ENCODE measurements around the gene NAGPA.
"Not testable (repeated sequence)": the region's sequence is repeated elsewhere in the genome, so short reads cannot be mapped to it uniquely, and the experiment has no call there.

NAGPA gene

DNA sequence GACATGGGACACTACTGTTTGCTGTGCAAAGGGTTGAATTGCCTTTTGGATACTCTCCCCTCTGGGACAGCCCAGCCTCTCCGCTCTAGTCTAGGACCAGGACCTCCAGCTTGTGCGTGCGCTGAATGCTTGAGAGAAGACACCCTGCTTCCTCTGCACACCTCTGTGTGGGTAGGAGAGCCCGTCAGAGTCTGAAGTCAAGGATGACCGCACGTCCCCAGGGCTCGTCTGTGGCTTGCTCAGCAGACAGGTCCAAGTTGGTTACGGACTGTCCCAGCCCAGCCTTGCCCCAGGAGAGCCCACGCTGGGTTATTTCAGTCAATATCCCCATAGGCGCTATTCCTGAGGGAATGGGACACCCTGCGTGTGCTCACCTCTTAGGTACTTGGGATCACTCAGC, 28.3 kb upstream of the NAGPA start:
- no peak for DNase-seq (ENCODE audit: low read depth, low spot score)

DNA sequence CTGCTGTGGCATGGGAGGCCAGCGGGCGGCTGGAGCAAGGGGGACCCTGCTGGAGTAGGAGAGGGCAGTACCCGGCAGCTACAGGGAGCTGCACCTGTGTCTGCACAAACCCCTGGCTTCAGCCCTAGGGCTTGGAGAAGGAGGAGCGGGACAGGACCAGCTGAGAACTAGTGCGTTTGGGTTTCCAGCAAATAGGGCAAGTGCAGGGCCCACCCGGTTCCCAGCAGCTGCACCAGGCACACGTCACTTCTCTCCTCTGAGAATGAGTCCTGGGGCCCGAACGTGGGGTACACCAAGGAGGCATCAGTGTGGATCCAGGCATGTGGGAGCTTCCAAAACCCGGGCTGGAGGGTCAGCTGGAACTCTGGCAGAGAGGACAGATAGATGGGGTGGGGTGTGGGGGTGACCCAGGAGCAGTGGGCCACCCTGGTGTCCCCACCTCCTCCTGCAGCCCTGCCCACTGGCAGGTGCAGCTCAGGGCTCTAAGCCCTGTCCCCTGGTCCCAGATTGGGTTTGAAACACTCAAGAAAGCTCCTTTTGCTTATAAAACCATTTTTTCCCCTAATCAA, 26.4 kb upstream of the NAGPA start:
- DNase-seq (ENCODE audit: low read depth, low spot score) = no peak

DNA sequence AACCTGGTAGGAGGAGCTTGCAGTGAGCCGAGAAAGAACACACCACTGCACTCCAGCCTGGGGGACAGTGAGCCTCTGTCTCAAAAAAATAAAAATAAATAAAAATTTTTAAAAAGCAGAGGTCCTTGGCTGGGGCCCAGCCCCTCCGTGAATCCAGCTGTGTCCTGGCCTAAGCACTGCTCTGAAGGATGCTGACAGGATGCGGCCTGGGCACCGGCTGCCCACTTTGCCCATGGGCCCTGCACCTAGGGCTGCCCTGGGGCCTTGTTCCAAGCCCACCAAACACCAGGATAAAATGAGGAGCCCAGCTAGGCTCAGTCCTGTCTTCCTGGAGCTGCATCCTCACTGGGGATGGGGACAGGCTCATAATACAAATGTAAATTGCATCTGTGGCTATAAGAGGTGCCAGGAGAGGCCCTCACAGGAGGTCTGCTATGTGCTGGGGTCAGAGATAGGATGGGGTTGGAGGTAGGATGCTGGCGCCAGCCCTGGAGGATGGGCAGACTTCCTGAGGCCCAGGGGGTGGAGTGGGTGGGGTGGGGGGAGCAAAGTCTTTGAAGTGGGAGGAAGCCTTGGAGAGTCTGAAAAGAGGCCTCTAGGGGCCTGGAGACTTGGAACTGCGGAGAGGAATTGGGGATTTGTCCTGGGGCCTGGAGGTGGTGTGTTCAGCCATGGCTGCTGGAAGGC, 25.8 kb upstream of the NAGPA start:
- DNase-seq (ENCODE audit: low read depth, low spot score) = no peak

DNA sequence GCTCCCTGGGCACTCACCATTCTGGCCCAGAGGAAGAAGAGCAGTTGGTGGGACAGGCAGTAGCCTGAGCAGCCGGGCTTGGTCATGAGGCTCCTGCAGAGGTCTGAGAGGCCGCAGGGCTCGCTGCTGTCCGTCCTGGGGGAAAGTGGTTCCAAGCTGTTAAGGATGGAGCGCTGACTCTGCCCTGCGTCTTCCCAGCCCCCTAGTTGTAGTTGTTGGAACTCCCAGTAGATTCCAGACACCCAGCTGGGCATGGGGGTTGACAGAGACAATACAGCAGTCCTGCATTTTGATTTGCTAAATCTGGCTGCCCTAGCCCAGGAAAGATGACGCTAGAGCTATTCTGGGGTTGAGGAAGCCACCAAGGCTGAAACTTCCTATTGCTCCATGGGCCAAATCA, 24.7 kb upstream of the NAGPA start:
- DNase-seq (ENCODE audit: low read depth, low spot score) = no peak

DNA sequence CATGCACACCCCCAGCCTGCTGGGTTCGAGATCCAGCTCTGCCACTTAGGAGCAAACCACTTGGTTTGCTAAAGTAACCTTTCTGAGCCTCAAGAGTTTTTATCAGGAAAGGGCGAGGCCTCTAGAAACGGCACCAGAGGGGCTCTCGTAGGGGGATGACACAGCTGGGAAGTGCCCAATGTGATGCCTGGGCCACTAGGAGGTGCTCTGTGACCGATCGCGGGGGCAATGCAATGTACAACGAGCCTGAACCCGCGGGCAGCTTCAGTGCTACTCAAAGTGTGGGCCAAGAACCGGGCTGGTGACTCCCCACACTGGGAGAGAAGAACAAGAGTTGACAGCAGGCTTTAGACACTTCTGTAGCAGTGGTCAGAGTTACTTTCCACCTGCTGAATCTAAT, 22.6 kb upstream of the NAGPA start:
- no peak for DNase-seq (ENCODE audit: low read depth, low spot score)

DNA sequence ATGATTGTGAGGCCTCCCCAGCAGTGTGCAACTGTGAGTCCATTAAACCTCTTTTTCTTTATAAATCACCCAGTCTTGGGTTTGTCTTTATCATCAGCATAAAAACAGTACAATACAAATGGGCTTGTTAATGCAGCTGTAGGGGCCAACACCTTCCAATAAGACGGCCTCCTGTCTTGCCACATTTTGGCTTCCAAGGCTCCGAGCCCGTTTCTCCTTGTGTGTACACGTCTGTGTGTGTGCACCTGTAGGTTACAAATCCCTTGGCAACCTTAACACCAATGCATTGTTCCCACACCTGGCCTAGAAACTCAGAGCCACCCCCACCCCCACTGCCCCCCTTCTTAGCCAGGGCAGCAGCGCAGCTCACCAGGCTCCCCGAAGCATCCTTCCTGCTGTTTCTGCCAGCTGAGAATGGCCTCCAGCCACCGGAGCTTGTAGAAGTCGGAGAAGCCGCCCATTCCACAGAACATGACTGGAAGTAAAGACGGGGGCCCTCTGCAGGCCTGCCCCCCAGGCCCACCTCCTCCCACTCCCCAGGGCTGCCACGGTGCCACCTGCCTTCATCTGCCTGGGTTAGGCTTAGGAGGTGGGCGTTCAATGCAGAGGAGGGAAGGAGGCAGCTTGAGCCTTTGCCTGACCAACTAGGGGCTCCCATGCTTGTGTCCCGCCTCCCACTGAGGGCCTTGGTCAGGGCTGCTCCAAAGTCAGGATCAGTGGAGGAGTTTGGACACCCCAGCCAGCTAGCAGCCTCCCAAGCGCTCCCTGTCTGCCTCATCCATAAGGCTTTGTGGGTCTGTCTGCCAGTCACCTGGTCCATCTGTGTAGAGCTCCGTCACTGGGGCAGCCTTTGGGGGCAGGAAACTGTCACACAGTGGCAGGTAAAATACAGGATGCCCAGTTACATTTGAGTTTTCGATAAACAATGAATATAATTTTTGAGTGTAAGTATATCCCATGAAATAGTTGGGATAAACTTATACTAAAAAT, 21.4 kb upstream of the NAGPA start:
- no peak for DNase-seq (ENCODE audit: low read depth, low spot score)

DNA sequence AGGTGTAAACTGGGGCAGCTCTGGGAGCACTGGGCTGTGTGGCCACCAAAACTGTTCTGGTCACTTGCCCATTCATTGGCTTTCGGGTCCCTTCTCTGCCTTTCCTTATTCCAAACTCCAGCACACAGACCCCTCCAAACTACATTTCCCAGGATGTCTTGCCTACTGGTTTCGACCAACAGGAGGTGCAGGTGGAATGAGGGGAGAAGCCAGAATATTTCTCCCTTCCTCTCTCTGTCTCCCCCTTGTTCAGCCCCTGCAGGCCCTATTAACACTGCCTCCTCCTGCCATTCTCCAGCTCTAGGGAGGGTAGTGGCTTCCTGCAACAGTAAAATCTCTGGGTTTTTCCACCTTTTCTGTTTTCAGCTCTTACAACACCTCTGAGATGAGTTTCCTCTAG, 13.2 kb upstream of the NAGPA start:
- DNase-seq (ENCODE audit: low read depth, low spot score) = no peak

DNA sequence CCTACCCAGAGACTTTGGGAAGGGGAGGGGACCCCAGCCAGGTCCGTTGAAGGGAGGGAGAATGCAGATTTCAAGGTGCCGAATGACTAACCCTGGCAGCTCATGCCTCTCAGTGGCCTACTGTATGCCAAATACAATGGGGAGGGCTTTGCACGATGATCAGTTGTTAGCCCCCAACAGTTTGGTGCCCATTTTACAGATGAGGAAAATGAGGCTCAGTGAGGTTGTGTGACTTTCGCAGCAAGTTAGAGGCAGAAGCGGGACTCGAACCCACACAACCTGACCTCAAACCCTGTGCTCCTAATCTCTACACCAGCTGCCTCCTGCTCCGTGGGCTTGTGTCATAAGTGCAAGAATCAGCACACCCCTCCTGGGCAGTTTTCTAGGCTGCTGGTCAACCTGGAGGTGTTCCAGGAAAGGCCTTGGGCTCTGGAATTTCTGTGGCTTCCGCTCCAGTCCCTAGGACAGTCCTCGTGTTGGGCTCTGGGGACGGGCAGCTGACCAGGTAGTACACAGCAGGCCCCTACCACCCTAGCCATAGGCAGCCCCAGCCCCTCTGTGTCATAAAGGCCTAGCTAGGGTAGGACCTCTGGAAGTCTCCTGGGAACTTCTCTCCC, 11.9 kb upstream of the NAGPA start:
- DNase-seq (ENCODE audit: low read depth, low spot score) = no peak

DNA sequence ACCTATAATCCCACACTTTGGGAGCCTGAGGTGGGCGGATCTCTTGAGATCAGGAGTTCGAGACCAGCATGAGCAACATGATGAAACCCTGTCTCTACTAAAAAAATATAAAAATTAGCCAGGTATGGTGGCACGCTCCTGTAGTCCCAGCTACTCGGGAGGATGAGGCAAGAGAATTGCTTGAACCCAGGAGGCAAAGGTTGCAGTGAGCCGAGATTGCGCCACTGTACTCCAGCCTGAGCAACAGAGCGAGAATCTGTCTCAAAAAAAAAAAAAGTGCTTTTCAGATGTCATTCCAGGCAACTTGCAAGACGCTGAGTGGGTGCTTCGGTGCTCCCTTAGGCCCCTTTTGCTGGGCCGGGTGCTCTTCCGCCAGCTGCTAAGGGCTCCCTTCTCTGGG, 10.8 kb upstream of the NAGPA start:
- DNase-seq (ENCODE audit: low read depth, low spot score) = not testable (repeated sequence)

DNA sequence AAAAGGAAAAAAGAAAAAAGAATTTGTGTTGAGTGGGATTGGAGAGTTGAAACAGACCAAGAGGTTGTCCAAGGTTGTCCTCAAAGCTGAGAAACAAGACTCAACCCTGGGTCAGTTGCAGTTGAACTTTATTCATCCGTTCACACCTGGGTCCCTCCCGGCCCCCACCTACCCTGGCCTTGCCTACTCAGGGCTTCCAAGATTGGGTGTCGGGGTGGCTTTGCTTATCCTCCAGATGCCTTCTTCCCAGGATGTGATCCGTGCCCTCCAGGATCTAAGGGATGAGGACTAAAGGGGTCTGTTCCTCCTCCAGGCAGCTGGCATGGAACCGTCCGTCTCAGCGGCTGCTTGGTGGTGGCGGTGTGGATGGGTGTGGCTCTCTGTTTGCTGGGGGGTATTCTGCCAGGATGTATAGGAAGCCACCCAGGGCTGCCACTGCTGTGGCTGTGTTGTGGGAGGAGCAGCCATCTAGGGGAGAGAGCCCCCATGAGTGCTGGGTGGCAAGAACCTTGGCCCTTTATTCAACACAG, 10.3 kb upstream of the NAGPA start:
- no peak for DNase-seq (ENCODE audit: low read depth, low spot score)

DNA sequence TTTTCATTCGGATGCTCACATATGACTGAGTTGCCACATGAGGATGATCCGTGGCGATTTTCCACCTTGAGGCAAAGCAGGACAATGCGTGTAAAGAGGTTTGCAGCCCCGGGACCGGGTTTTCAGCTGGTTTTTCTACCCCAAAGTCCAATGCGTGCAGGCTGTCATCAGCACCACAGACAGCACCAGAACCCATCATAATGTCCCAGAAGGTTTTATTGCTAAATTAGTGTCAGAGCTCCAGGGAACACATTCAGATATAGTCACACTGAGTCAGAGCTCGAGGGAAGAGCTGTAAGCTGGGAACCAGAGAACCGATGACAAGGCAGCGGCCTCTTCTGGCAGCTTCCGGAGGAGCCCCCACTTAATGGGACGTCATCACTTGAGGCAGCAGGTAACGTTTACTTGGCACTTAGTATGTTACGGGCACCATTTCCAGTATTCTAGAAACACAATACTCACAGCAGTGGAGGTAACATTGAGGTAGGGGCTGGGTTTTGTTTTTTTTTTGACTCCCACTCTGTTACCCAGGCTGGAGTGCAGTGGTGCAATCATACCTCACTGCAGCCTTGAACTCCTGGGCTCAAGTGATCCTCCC, 8.9 kb upstream of the NAGPA start:
- no peak for DNase-seq (ENCODE audit: low read depth, low spot score)

DNA sequence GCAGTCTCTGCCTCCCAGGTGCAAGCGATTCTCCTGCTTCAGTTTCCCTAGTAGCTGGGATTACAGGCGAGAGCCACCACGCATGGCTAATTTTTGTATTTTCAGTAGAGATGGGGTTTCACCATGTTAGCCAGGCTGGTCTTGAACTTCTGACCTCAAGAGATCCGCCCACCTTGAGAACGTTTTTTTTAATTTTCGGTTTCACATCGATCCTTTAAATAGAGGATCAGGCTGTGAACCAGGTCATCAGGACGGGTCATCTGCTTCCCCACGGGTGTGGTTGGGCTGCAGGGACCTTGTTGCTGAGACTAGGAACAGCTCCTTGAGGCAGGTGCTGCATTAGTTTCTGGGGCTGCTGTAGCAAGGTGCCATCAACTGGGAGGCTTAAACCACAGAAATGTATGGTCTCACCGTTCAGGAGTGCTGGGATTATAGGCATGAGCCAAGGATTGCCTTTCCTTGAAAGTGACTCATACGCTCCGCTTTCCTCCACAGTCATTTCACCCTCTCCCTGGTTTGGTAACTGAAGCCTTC, 7.9 kb upstream of the NAGPA start:
- no peak for DNase-seq (ENCODE audit: low read depth, low spot score)

DNA sequence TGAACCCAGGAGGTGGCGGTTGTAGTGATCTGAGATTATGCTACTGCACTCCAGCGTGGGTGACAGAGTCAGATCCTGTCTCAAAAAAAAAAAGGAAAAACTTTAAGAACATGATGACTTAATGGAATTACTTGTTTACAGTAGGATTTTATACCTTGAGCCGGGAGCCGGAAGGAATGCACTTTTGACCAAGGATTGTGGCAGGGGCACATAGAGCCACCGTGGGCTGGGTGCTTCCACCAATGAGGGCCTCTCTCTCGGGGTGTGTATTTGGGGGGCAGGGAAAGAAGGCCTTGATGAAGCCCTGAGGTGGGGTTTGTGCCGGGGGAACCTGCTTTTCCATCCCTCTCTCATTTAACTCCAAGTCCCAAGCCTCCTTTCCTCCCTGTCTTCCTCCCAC, 6.7 kb upstream of the NAGPA start:
- DNase-seq (ENCODE audit: low read depth, low spot score) = no peak

DNA sequence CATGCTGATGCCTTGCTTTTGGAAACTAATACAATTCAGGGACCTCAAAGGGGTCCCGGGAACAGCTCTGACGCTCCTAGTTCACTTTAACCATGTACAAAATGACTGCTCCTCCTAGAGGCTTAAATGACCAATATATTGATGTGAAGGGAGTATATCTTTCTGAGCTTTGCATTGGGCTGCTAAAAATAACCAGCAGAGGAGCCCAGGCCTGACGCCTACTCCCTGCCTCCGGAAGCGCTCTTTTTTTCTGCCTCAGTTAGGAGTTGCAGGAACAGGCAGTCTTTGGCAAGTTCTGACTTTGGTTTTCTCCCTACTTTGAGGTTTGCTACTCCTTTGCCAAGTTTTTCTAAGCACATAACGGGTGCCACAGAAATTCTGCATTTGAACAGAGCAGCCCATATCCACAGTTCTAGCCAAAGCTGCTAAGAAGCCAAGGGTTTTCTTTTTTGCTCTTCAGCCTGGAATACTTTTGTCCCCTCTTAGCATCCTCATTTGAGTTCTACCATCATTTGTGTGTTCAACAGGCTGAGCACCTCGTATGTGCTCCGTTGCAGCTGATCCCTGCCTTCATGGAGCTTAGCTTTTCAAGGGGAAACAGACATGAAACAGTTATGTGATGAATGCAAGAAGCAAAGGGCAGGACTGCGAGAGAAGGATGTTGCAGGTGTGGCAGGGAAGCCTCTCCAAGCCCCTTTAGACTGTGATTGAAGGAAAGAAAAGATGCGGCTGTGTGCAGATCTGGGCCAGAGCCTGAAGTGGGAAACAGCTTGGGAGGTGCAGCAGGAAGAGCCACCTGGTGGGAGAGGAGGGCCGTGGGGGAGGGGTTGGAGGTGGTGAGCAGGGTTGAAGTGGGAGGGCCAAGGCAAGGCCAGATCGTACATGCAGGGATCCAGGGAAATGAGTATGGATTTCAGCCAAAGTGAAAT, 2.8 kb upstream of the NAGPA start:
- no peak for DNase-seq (ENCODE audit: low read depth, low spot score)

DNA sequence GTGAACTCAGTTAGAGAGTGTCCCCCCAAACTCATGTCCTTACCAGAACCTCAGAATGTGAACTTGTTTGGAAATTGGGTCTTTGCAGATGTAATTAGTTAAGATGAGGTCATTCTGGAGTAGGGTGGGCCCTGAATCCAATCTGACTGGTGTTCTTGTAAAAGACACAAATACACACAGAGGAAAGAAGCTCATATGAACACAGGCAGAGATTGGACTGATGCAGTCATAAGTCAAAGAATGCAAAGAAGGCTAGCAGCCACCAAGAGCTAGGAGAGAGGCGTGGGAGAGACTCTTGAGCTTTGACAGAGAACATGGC, 2.1 kb upstream of the NAGPA start:
- DNase-seq (ENCODE audit: low read depth, low spot score) = no peak

DNA sequence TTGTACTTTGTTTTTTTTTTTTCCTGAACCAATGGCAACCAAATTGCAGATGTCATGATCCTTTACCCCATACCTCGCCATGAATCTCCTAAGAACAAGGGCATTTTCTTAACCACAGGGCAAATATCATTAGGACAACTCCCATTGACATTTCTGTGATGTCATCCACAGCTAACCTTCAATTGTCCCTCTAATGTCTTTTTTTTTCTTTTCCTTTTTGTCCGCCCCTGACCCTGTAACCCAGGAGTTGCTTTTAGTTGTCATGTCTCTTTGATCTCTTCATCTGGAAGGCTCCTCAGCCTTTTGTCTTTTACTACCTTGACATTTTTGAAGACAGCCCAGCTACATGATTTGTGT, 410 bp upstream of the NAGPA start:
- no peak for DNase-seq (ENCODE audit: low read depth, low spot score)

DNA sequence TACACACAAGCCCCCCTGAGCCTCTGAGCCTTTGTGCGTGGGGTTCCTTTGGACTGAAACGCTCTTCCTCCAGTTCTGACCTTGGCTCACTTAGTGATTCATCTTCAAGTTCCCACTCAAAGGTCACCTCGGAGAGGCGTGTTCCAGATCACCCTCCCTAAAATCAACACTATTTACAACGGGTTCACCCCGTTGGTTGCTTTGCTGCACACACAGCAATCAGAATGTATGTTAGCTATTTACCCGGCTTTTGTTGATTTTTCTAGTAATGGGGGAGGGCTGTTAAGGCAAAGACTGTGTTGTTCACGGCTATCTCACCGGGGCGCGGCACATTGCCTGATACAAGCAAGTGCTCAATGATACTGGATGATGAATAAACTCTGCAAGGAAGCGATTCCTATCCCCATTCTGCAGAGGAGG, 977 bp downstream of the NAGPA start:
- no peak for DNase-seq (ENCODE audit: low read depth, low spot score)

DNA sequence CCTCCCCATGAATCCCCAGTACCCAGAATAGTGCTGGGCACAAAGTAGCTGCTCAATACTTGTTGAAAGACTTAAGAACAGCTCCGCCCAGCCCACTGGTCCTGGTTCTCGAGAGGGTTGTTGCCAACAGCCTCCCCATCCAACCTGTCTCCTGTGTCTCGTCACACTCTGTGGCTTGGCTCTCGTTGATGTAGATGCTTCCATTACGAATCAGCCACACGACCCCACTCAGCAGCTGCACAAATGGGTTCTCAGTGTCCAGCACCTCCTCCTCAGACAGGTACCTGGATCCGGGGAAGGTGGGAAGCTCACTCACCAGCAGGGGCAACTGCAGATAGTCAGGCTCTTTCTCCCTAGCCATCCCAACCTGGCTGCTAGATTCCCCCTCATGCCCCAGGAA, 2.1 kb downstream of the NAGPA start:
- no peak for DNase-seq (ENCODE audit: low read depth, low spot score)

DNA sequence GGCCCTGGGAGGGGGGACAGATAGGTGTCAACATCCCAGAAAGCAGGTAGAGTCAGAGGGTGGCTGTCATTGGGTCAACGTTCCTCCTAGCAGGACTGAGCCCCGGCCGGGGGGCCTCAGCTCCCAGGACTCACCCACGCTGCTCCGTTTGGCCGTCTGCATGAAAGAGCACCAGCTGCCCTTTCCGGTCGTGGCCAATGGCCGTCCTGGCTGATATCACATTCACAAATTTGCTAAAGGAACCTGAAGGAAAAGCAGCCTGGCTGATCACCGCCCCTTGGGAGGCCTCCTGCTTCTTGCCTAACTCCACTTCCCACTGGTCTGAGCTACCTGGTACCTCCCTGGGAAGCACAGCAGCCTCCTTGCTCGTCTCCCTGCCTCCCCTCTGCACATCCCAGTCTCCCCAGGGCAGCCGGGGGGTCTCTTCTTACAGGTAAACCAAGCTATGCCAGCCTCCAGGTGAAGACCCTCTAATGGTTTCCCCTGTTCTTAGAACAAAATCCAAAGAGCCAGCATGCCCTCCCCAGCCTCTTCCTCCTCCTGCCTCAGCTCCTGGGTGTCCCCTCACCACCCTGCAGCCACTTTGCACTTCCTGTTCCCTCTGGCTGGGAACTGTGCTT, 3.4 kb downstream of the NAGPA start:
- no peak for DNase-seq (ENCODE audit: low read depth, low spot score)

DNA sequence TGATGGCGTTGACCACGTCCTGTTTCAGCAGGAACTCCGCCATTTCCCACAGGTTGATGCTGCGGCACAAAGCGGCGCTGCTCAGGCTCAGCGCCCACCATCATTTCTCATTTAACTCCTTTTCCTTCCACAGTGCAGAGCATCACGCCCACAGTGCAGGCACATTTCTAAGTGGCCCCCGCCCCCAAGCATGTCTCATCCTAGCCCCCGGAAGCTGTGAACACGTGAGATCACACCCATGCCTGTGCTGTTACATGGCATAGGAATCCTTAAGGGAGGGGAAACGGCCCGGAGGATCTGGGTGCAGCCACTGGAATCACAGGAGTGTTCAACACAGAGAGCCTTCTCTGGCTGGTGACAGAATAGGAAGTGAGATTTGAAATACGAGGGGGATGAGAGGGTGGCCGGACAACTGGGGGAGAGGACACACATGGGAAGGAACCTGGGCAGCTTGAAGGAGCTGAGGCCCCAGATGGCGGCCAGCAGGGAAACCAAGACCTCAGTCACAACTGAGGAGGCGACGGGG, 4.7 kb downstream of the NAGPA start:
- DNase-seq (ENCODE audit: low read depth, low spot score) = no peak
